PFSK-1 (cell line): ENCODE data around the gene CDK6.

Experiments
- POLR2AphosphoS5 ChIP-seq: IDR thresholded peaks from 2 replicates; pipeline ENCODE4 v1.6.1; 2012; ENCODE audit warnings: low read depth, mild to moderate bottlenecking, control low read depth, low read length, moderate library complexity
- TF ChIP-seq, protein P1 (sequence below), 2 experiments: IDR thresholded peaks; 2 replicates each; pipeline versions ENCODE4 v1.6.1 to v1.8.0; 2011 to 2012; ENCODE audit warnings: low read depth in 2 of 2, low read length in 2 of 2, control low read depth in 1 of 2, inconsistent platforms in 1 of 2, mild to moderate bottlenecking in 1 of 2, moderate library complexity in 1 of 2; ENCODE audit not compliant: insufficient read depth in 1 of 2

DNA sequence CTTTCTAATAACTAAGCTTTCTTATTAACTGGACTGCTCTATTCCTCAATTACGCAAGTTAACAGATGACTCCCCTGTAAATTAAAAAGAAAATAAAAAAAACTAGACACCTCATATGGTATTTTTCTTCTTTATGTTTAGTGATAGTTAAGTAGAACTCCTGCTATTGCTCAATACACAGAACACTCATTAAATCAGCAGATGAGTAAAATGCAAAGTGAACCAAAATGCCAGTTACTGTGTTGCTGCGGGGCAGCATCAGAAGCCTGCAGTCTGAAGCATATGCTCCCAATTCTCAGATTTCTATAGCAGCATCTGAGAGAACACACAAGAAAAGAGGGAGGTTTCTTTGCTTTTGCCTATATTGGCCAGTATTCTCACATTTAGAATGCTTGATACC, 28.4 kb downstream of the CDK6 start:
- TF ChIP-seq POLR2AphosphoS5: no peak
- TF ChIP-seq, protein P1, sequence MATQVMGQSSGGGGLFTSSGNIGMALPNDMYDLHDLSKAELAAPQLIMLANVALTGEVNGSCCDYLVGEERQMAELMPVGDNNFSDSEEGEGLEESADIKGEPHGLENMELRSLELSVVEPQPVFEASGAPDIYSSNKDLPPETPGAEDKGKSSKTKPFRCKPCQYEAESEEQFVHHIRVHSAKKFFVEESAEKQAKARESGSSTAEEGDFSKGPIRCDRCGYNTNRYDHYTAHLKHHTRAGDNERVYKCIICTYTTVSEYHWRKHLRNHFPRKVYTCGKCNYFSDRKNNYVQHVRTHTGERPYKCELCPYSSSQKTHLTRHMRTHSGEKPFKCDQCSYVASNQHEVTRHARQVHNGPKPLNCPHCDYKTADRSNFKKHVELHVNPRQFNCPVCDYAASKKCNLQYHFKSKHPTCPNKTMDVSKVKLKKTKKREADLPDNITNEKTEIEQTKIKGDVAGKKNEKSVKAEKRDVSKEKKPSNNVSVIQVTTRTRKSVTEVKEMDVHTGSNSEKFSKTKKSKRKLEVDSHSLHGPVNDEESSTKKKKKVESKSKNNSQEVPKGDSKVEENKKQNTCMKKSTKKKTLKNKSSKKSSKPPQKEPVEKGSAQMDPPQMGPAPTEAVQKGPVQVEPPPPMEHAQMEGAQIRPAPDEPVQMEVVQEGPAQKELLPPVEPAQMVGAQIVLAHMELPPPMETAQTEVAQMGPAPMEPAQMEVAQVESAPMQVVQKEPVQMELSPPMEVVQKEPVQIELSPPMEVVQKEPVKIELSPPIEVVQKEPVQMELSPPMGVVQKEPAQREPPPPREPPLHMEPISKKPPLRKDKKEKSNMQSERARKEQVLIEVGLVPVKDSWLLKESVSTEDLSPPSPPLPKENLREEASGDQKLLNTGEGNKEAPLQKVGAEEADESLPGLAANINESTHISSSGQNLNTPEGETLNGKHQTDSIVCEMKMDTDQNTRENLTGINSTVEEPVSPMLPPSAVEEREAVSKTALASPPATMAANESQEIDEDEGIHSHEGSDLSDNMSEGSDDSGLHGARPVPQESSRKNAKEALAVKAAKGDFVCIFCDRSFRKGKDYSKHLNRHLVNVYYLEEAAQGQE (IDR thresholded peaks at IDR 0.05; ENCODE audit: insufficient read depth in 1 of 2, low read depth in 2 of 2, low read length in 2 of 2): no peak
